Caco-2 (cell line): ENCODE measurements around the gene EPB41. TPM values are rescaled to one million over a fixed set of nuclear protein-coding genes. Genes with fewer than 3 reads are reported as not detected.
"Not testable (repeated sequence)": the region's sequence is repeated elsewhere in the genome, so short reads cannot be mapped to it uniquely, and the experiment has no call there.

Experiments used
- BruUV-seq: library from RNA; stranded (reverse); fragments of 400-500 nt; replicated peaks from 2 replicates; lab custom pipeline; 2021; lab: Mats Ljungman, UMichigan
- CTCF ChIA-PET: fragments of 300-600 bp; sonication (Branson Sonifier 250); formaldehyde crosslinking; loops from one replicate; lab custom pipeline; 2022; ENCODE audit warnings: antibody characterized with exemption; lab: Charles Lee
- POLR2A ChIA-PET: fragments of 300-600 bp; sonication (Branson Sonifier 250); formaldehyde crosslinking; loops from one replicate; lab custom pipeline; 2022; ENCODE audit warnings: antibody characterized with exemption; lab: Charles Lee
- DNase-seq, 2 experiments: peaks; one replicate each; pipeline versions ENCODE4 v3.0.0 to v3.0.0-alpha.2; 2020 to 2022
- H3K27me3 ChIP-seq: replicated peaks from 2 replicates; pipeline ENCODE4 v1.6.0; 2011; ENCODE audit warnings: low read length; ENCODE audit not compliant: control insufficient read depth, insufficient read depth
- H3K36me3 ChIP-seq: 2 replicates; pipeline ENCODE4 v1.5.1; 2011; ENCODE audit warnings: low read length; ENCODE audit not compliant: control insufficient read depth, insufficient read depth
- H3K4me1 ChIP-seq: fragments of 250-450 bp; sonication (Bioruptor Pico); 2 replicates; pipeline ENCODE4 v1.5.1; 2020; ENCODE audit warnings: mild to moderate bottlenecking
- H3K4me3 ChIP-seq: 2 replicates; pipeline ENCODE4 v1.5.1; 2011; ENCODE audit warnings: low read depth, mild to moderate bottlenecking, control low read depth, low read length
- H3K9me3 ChIP-seq: fragments of 250-450 bp; sonication (Bioruptor Pico); 2 replicates; pipeline ENCODE4 v1.5.1; 2020; ENCODE audit warnings: mild to moderate bottlenecking, moderate library complexity
- H3K27ac Mint-ChIP-seq: one replicate; pipeline ENCODE4 v1.8.0; 2022; ENCODE audit warnings: mixed read lengths; ENCODE audit not compliant: unreplicated experiment
- H3K27me3 Mint-ChIP-seq: one replicate; pipeline ENCODE4 v1.8.0; 2022; ENCODE audit warnings: mixed read lengths; ENCODE audit not compliant: insufficient read depth, unreplicated experiment
- H3K36me3 Mint-ChIP-seq: one replicate; pipeline ENCODE4 v1.8.0; 2022; ENCODE audit warnings: mild to moderate bottlenecking, mixed read lengths; ENCODE audit not compliant: insufficient read depth, unreplicated experiment
- H3K4me1 Mint-ChIP-seq: one replicate; pipeline ENCODE4 v1.8.0; 2022; ENCODE audit warnings: low read depth, mixed read lengths; ENCODE audit not compliant: unreplicated experiment
- H3K4me3 Mint-ChIP-seq: one replicate; pipeline ENCODE4 v1.8.0; 2022; ENCODE audit warnings: mild to moderate bottlenecking, moderate library complexity, mixed read lengths; ENCODE audit not compliant: unreplicated experiment
- H3K9me3 Mint-ChIP-seq: one replicate; pipeline ENCODE4 v1.8.0; 2022; ENCODE audit warnings: mixed read lengths; ENCODE audit not compliant: unreplicated experiment
- intact Hi-C: fragments of 100-400 bp; cut with micrococcal nuclease; formaldehyde crosslinking; loops from one replicate; pipeline ENCODE4 v1.10.0; 2022; ENCODE audit not compliant: unreplicated experiment
- total RNA-seq: library from RNA; stranded (reverse); gene quantifications from 2 replicates; pipeline ENCODE4 v1.2.3, GENCODE V29; 2022
- TF ChIP-seq, protein P1 (sequence below), 2 experiments: fragments of 200-600 bp in 1 of 2; IDR thresholded peaks; 1 replicate in 1 of 2; 2 replicates in 1 of 2; pipeline versions ENCODE4 v1.5.1 to v1.8.0; 2011 to 2022; ENCODE audit warnings: antibody characterized with exemption in 1 of 2, control low read depth in 1 of 2, inconsistent platforms in 1 of 2, low read depth in 1 of 2, low read length in 1 of 2, mild to moderate bottlenecking in 1 of 2, moderate library complexity in 1 of 2; ENCODE audit not compliant: insufficient read depth in 1 of 2, severe bottlenecking in 1 of 2, unreplicated experiment in 1 of 2

The EPB41 gene
- total RNA-seq, 1 experiment from 2014 or later: 29.5 TPM

DNA sequence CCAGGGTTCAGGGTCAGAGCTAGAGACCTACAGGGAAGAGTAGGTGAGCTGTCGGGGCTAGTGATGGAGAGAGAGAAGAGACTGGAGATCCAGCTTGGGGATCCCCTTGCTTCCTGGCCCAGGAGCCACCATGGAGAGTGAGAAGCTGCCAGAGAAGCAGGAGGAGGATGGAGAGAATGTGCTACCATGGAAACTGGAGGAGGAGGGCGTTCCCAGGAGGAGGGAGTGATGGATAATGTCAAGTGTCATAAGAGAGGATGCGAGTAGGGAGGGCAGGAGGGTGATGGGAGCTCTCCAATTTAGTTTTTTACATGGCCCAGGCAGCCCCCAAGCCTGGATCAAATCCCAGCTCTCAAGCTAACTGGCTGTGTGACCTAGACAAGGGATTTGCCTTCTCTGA, 46.5 kb upstream of the EPB41 start:
- no TSS peak for BruUV-seq
- no peak for DNase-seq
- TF ChIP-seq, protein P1, sequence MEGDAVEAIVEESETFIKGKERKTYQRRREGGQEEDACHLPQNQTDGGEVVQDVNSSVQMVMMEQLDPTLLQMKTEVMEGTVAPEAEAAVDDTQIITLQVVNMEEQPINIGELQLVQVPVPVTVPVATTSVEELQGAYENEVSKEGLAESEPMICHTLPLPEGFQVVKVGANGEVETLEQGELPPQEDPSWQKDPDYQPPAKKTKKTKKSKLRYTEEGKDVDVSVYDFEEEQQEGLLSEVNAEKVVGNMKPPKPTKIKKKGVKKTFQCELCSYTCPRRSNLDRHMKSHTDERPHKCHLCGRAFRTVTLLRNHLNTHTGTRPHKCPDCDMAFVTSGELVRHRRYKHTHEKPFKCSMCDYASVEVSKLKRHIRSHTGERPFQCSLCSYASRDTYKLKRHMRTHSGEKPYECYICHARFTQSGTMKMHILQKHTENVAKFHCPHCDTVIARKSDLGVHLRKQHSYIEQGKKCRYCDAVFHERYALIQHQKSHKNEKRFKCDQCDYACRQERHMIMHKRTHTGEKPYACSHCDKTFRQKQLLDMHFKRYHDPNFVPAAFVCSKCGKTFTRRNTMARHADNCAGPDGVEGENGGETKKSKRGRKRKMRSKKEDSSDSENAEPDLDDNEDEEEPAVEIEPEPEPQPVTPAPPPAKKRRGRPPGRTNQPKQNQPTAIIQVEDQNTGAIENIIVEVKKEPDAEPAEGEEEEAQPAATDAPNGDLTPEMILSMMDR (IDR thresholded peaks at IDR 0.05; ENCODE audit: insufficient read depth in 1 of 2, low read depth in 1 of 2, low read length in 1 of 2, severe bottlenecking in 1 of 2, unreplicated experiment in 1 of 2): no peak
- peaks cover 11% of the 10 kb centered on the region for H3K4me1 Mint-ChIP-seq
- ChIA-PET POLR2A (no interaction called here), CTCF (no interaction called here)
- Histone ChIP-seq H3K4me3 (no peak overlapping the region), H3K36me3 (no peaks in the 10 kb centered on the region), H3K27me3 (no peaks in the 10 kb centered on the region), H3K9me3 (no peaks in the 10 kb centered on the region), H3K4me1 (peaks cover 9% of the 10 kb centered on the region)
- H3K27me3 Mint-ChIP-seq: no peaks in the 10 kb centered on the region
- H3K9me3 Mint-ChIP-seq: no peaks in the 10 kb centered on the region
- intact Hi-C loops: no loop called here
- H3K27ac Mint-ChIP-seq: no peak overlapping the region
- H3K4me3 Mint-ChIP-seq: no peak overlapping the region
- no peaks in the 10 kb centered on the region for H3K36me3 Mint-ChIP-seq

DNA sequence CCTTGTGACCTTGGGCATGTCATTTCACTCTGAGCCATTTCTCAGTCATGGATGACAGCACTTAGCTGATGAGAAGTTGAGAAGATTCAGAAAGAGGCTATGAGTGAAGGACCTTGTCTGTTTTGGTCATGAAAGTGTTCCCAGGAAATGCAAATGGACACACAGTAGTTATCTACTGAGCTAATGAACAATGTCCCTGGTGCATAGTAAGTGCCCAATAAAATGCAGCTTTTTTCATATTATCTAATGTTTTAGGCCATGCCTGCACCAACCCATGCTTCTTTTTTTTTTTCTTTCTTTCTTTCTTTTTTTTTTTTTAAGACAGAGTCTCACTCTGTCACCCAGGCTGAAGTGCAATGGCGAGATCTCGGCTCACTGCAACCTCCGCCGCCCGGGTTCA, 44.4 kb upstream of the EPB41 start:
- TF ChIP-seq, protein P1 (IDR thresholded peaks at IDR 0.05; ENCODE audit: insufficient read depth in 1 of 2, low read depth in 1 of 2, low read length in 1 of 2, severe bottlenecking in 1 of 2, unreplicated experiment in 1 of 2): no peak
- BruUV-seq: no TSS peak

DNA sequence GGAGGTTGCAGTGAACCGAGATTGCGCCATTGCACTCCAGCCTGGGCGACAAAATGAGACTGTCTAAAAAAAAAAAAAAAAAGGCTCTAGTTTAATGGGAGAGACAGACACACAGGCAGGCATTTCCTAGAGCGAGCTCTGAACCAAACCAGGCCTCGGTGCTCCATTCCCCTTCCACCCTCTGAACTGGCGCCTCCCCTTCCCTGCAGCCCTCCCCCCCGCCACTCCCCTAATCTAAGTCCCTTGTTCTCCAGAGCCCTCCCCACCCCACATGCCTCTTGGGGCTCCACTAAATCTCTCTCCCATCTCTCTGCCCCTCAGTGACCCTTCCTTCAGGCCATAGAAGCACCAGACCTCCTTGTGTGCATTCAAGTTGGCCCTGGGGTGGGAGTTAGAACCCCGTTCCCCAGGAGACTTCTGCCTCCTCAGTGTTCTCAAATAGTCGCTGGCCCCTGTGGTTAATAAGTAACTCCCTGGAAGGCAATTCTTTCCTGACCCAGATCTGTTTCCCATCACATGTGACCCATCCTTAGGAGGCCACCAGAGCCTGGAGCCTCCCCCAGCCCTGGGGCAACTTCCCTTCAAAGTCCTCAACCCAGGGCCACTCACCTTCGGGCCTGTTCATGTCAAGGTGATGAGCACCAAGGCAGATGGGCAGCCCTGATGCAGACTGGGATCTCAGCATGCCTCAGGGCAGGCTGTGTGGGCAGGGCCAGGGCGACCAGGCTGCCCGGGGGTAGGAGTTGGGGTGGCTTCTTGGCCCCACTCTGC, 42.6 kb upstream of the EPB41 start:
- ChIA-PET CTCF (no interaction called here), POLR2A (interaction anchor here (0.6 kb wide), 1 partner anchor 229 kb away, joined by 8 read pairs; the partner anchor contains the start of gene TAF12)
- no peaks in the 10 kb centered on the region for H3K9me3 Mint-ChIP-seq
- BruUV-seq: no TSS peak
- Histone ChIP-seq H3K27me3 (no peaks in the 10 kb centered on the region), H3K4me3 (no peak overlapping the region), H3K36me3 (no peaks in the 10 kb centered on the region), H3K4me1 (peaks cover 9% of the 10 kb centered on the region), H3K9me3 (no peaks in the 10 kb centered on the region)
- no peaks in the 10 kb centered on the region for H3K27me3 Mint-ChIP-seq
- TF ChIP-seq, protein P1 (IDR thresholded peaks at IDR 0.05; ENCODE audit: insufficient read depth in 1 of 2, low read depth in 1 of 2, low read length in 1 of 2, severe bottlenecking in 1 of 2, unreplicated experiment in 1 of 2): no peak
- H3K27ac Mint-ChIP-seq: peak overlapping the region; percentile 19
- intact Hi-C loops: loop anchor here (2.0 kb wide), 1 partner anchor 223 kb away; the partner anchor contains the start of gene RNU11
- DNase-seq: peak; percentile 71 to 82
- no peaks in the 10 kb centered on the region for H3K36me3 Mint-ChIP-seq
- H3K4me1 Mint-ChIP-seq: peaks cover 19% of the 10 kb centered on the region
- H3K4me3 Mint-ChIP-seq: peak overlapping the region; percentile 12

More for the DNA sequence above, 44.4 kb upstream of the EPB41 start:
- no peak for DNase-seq
- peaks cover 9% of the 10 kb centered on the region for H3K4me1 ChIP-seq
- CTCF ChIA-PET: interaction anchor here (0.8 kb wide), 1 partner anchor 133 kb away, joined by 6 read pairs; the partner anchor contains the start of gene YTHDF2
- no peak overlapping the region for H3K4me3 Mint-ChIP-seq
- H3K9me3 ChIP-seq: no peaks in the 10 kb centered on the region
- no peak overlapping the region for H3K4me3 ChIP-seq
- POLR2A ChIA-PET: no interaction called here
- intact Hi-C loops: no loop called here
- H3K27me3 Mint-ChIP-seq: no peaks in the 10 kb centered on the region
- H3K4me1 Mint-ChIP-seq: peaks cover 19% of the 10 kb centered on the region
- H3K9me3 Mint-ChIP-seq: no peaks in the 10 kb centered on the region
- H3K36me3 Mint-ChIP-seq: no peaks in the 10 kb centered on the region
- no peak overlapping the region for H3K27ac Mint-ChIP-seq
- H3K27me3 ChIP-seq: no peaks in the 10 kb centered on the region
- no peaks in the 10 kb centered on the region for H3K36me3 ChIP-seq

GRCh38 chr1:28875134-28875533, 39.2 kb upstream of the EPB41 start:
- not testable (repeated sequence) for H3K36me3 Mint-ChIP-seq

More at GRCh38 chr1:28875134-28875533, 39.2 kb upstream of the EPB41 start:
- H3K27me3 ChIP-seq, intact Hi-C loops, H3K4me3 ChIP-seq, POLR2A ChIA-PET, H3K9me3 ChIP-seq, H3K27me3 Mint-ChIP-seq, H3K4me3 Mint-ChIP-seq, DNase-seq, H3K4me1 ChIP-seq, BruUV-seq, H3K36me3 ChIP-seq, H3K9me3 Mint-ChIP-seq, H3K27ac Mint-ChIP-seq: not testable (repeated sequence)
- peaks cover 19% of the 10 kb centered on the region for H3K4me1 Mint-ChIP-seq
- CTCF ChIA-PET: interaction anchor here (0.7 to 0.8 kb wide), 2 partner anchors 79 to 481 kb away, joined by 3 read pairs; no protein-coding TSS in a partner anchor
